Heart left ventricle (tissue), 16 donors: ENCODE measurements around the gene PCDHGC3. TPM values are rescaled to one million over a fixed set of nuclear protein-coding genes. Genes with fewer than 3 reads are reported as not detected.

Source experiments
- ATAC-seq, 4 donors: fragments of 200-7000 bp; cut with Tn5 transposase; one replicate each; pipeline ENCODE4 v1.9.1; 2020 to 2022; ENCODE audit warnings: moderate library complexity in 4 of 4, mild to moderate bottlenecking in 3 of 4, moderate number of reproducible peaks in 1 of 4
- DNase-seq, 5 donors: peaks; one replicate each; pipeline ENCODE4 v3.0.0-alpha.2; 2020
- H3K27ac ChIP-seq, 12 donors: fragments of 200-600 bp; sonication (generic) in 4 of 12; one replicate each; pipeline versions ENCODE4 v1.5.0 to v1.8.0; 2016 to 2022; ENCODE audit warnings: mild to moderate bottlenecking in 2 of 12
- H3K27me3 ChIP-seq, 9 donors: fragments of 200-600 bp; sonication (generic) in 2 of 9; one replicate each; pipeline versions ENCODE4 v1.5.1 to v1.8.0; 2016 to 2022; ENCODE audit warnings: mild to moderate bottlenecking in 3 of 9
- H3K36me3 ChIP-seq, 9 donors: fragments of 200-600 bp; sonication (generic) in 2 of 9; one replicate each; pipeline versions ENCODE4 v1.5.0 to v1.8.0; 2018 to 2022; ENCODE audit warnings: mild to moderate bottlenecking in 2 of 9
- H3K4me1 ChIP-seq, 12 donors: fragments of 200-600 bp; sonication (generic) in 4 of 12; one replicate each; pipeline versions ENCODE4 v1.5.0 to v1.8.0; 2016 to 2022; ENCODE audit warnings: mild to moderate bottlenecking in 3 of 12
- H3K4me3 ChIP-seq, 12 donors: fragments of 200-600 bp; sonication (generic) in 4 of 12; one replicate each; pipeline versions ENCODE4 v1.5.0 to v1.8.0; 2017 to 2022; ENCODE audit warnings: mild to moderate bottlenecking in 9 of 12, moderate library complexity in 4 of 12
- H3K9me3 ChIP-seq, 12 donors: fragments of 200-600 bp; sonication (generic) in 4 of 12; one replicate each; pipeline versions ENCODE4 v1.5.0 to v1.8.0; 2016 to 2022; ENCODE audit warnings: mild to moderate bottlenecking in 1 of 12
- POLR2A ChIP-seq, 2 donors: fragments of 450-650 bp; IDR thresholded peaks; one replicate each; pipeline ENCODE4 v1.6.1; 2017; ENCODE audit warnings: antibody characterized with exemption in 2 of 2, mild to moderate bottlenecking in 2 of 2, moderate library complexity in 2 of 2
- WGBS, 4 donors: extraction: QIAGEN DNeasy Blood & Tissue Kit in 2 of 4; methylation state at CpG; one replicate each; pipeline versions ENCODE4 v1.1.5 to v1.1.7; 2013 to 2018; 5-methylcytosine and 5-hydroxymethylcytosine counted together
- intact Hi-C, 10 donors: fragments of 100-400 bp; cut with DNase I; formaldehyde crosslinking; loops; one replicate each; pipeline versions ENCODE4 v1.11.1 to v1.14.2; 2022
- polyA plus RNA-seq, 2 donors: library from polyadenylated mRNA; stranded (reverse); fragments of 200-250 nt; gene quantifications; one replicate each; pipeline ENCODE4 v1.2.3, GENCODE V29; 2013
- total RNA-seq, 9 donors: library from RNA; depleted of rRNA in 2 of 9; stranded (reverse); fragments of >200 nt in 2 of 9; fragmentation: NEBNext Ultra II Directional in 3 of 9; extraction: Animal tissue kit (Norgen Biotek cat#: 25700) in 3 of 9; gene quantifications; one replicate each; pipeline versions ENCODE4 v1.1.0 to v1.2.4, GENCODE V29; 2016 to 2023
- TF ChIP-seq, protein P1 (sequence below), 12 donors: fragments of 200-600 bp; sonication (generic) in 4 of 12; IDR thresholded peaks; one replicate each; pipeline versions ENCODE4 v1.5.0 to v1.8.0; 2018 to 2022; ENCODE audit warnings: antibody characterized with exemption in 12 of 12, mild to moderate bottlenecking in 5 of 12
- donor health status: ischemic (EF 13 %, LVEDD 7.1; RV severe dilation, severe dysfunction).
- donor health status: healthy with polysubstance abuse.
- donor health status: DM: no; HTN: yes; CAD: no.
- donor health status: DM: no; HTN: no; CAD: no.
- donor health status: ischemic (EF 25% LVEDD 6.9; RV normal size, moderate dysfunction).
- donor health status: ischemic (EF 25% LVEDD 5.7; RV mildly dilated, moderate dysfunction).
- donor health status: healthy.
- donor health status: DM: yes; HTN: yes; CAD: no.
- donor health status: ischemic (EF 35%, LVEDD 5.7; RV mildly dilated, moderate dysfunction).
- donor health status: nonischemic (EF 11% LVEDD 7.7; RV severe dilation, severe dysfunction).
- donor health status: DM: yes; HTN: yes; CAD: no.
- donor health status: PGD.
- donor health status: ischemic (EF 29% LVEDD 5.4; RV normal size, mild dysfunction).
- donor health status: nonischemic (EF 23%, LVEDD 6.1; RV moderate dilation, normal function).

The PCDHGC3 gene
- total and polyA plus RNA-seq, 11 donors = 12.3 to 34.8 (median 23.3) TPM

DNA sequence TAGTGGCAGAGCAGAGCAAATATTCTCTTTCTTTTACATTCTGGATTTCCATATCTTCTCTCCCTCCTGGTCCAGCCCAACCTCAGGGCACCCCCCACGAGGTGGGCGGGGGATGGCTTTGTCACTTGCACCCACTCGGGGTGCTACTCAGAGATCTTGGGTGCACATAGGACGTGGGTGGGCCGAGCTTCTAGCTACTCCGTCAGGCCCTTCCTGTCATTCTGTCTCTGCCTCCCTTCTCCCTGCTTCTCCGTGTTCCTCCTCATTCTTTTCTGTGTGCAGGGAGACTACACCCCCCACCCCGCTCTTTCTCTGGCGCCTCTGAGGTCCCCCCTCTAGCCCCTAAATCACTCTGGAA lies 32.7 kb downstream of the PCDHGC3 start:
- TF ChIP-seq, protein P1, sequence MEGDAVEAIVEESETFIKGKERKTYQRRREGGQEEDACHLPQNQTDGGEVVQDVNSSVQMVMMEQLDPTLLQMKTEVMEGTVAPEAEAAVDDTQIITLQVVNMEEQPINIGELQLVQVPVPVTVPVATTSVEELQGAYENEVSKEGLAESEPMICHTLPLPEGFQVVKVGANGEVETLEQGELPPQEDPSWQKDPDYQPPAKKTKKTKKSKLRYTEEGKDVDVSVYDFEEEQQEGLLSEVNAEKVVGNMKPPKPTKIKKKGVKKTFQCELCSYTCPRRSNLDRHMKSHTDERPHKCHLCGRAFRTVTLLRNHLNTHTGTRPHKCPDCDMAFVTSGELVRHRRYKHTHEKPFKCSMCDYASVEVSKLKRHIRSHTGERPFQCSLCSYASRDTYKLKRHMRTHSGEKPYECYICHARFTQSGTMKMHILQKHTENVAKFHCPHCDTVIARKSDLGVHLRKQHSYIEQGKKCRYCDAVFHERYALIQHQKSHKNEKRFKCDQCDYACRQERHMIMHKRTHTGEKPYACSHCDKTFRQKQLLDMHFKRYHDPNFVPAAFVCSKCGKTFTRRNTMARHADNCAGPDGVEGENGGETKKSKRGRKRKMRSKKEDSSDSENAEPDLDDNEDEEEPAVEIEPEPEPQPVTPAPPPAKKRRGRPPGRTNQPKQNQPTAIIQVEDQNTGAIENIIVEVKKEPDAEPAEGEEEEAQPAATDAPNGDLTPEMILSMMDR (IDR thresholded peaks at IDR 0.05) = no peak
- no peak for TF ChIP-seq POLR2A (IDR thresholded peaks at IDR 0.05)
- WGBS, 4 donors = 29 to 55% (median 43%) methylated on average over 9 of the region's 9 CpGs
- no peaks in the 10 kb centered on the region for H3K9me3 ChIP-seq
- ATAC-seq (peak in 2 of 4 donors; percentile 11 to 18), DNase-seq (no peak)
- peak overlapping the region in 8 of 12 donors; percentile 27 to 45 (median 31) for H3K4me3 ChIP-seq
- intact Hi-C loops = no loop called here
- no peaks in the 10 kb centered on the region for H3K27me3 ChIP-seq
- H3K27ac ChIP-seq = peak overlapping the region; percentile 65 to 92 (median 80)
- peaks cover 0 to 60% (median 27%) of the 10 kb centered on the region in 9 donors for H3K36me3 ChIP-seq
- peaks cover 8 to 61% (median 45%) of the 10 kb centered on the region in 12 donors for H3K4me1 ChIP-seq

DNA sequence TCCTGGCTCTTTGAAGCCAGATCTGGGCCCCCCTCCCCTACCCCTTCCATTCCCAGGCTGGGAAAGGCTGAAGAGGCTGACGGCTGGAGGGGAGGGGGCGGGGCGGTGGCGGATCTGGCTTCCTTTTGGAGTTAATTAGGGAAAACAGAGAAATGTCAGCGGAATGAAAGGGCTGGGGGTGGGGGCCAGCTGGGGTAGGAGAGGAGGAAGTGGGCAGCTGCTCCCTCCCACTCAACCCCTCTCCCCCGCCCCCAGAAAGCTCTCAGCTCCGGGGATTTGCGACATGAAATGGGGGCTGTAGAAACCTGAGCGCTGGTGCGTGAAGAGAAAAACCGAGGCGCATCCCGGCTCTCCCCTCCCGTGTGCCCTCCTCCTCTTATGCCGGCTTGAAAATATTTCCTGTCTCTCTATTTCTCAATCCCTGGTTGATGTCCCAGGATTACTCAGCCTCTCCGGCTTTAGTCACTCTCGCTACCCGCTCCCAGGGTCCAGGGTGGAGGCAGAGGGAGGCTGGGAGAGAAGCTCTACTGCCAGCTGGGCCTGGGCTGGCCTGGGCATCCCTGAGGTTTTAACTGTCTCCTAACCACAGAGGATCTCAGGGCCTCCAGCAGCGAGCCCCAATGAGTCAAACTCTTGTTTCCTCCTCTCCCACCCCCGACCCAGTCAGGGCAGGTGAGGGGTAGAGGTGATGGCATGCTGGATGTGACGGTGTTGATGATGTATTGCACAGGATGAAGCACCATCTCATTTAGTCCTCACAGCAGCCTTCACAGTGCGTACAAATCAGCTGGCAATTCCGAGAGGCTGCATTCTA lies 33.2 kb downstream of the PCDHGC3 start:
- intact Hi-C loops = no loop called here
- H3K27ac ChIP-seq = peak overlapping the region; percentile 65 to 92 (median 80)
- no peaks in the 10 kb centered on the region for H3K27me3 ChIP-seq
- peak; percentile 15 to 63 (median 57) for ATAC-seq
- peaks cover 8 to 66% (median 48%) of the 10 kb centered on the region in 12 donors for H3K4me1 ChIP-seq
- peak in 4 of 5 donors; percentile 58 to 79 (median 76) for DNase-seq
- WGBS, 4 donors = 37 to 48% (median 46%) methylated on average over 20 to 23 of the region's 23 CpGs
- H3K4me3 ChIP-seq = peak overlapping the region in 9 of 12 donors; percentile 10 to 45 (median 30)
- TF ChIP-seq, protein P1 (IDR thresholded peaks at IDR 0.05) = no peak
- peak in 1 of 2 donors; percentile 17 for TF ChIP-seq POLR2A (IDR thresholded peaks at IDR 0.05)
- no peaks in the 10 kb centered on the region for H3K9me3 ChIP-seq
- H3K36me3 ChIP-seq = peaks cover 0 to 56% (median 23%) of the 10 kb centered on the region in 9 donors

DNA sequence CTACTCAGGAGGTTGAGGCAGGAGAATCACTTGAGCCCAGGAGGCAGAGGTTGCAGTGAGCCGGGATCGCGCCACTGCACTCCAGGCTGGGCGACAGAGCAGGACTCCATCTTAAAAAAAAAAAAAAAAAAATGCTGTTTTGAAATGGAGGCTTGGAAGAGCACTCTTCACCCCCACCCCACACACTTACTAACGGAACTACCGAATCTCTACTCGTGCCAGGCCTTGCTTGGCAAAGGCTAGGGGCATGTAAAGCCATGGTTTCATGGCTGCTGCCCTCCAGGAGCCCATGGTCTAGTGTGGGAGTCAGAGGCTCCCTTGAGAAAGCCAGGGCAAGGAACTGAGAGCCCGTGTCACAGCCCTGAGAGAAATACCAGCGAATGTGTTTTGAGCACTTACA lies 34.4 kb downstream of the PCDHGC3 start:
- DNase-seq = no peak
- Histone ChIP-seq H3K9me3 (no peaks in the 10 kb centered on the region), H3K4me3 (no peak overlapping the region), H3K4me1 (peaks cover 18 to 78% (median 60%) of the 10 kb centered on the region in 12 donors), H3K27ac (peak overlapping the region in 9 of 12 donors; percentile 2 to 92 (median 84)), H3K36me3 (peaks cover 0 to 49% (median 29%) of the 10 kb centered on the region in 9 donors), H3K27me3 (no peaks in the 10 kb centered on the region)
- no peak for ATAC-seq
- WGBS, 4 donors = 79 to 91% (median 88%) methylated on average over 9 of the region's 9 CpGs
- TF ChIP-seq, protein P1 (IDR thresholded peaks at IDR 0.05) = no peak
- TF ChIP-seq POLR2A (IDR thresholded peaks at IDR 0.05) = no peak
- intact Hi-C loops = loop anchor here in 6 of 10 donors (5.0 kb wide), 3 partner anchors 33 to 88 kb away; partner anchors contain the start of genes PCDHGC3 (in 5 of the 6) and PCDHGA11 (in 1 of the 6)
